ENCODE measurements around the gene GSS.
A peak's percentile ranks its signal among the peaks of the same experiment; 100 is the strongest.

GSS gene

DNA sequence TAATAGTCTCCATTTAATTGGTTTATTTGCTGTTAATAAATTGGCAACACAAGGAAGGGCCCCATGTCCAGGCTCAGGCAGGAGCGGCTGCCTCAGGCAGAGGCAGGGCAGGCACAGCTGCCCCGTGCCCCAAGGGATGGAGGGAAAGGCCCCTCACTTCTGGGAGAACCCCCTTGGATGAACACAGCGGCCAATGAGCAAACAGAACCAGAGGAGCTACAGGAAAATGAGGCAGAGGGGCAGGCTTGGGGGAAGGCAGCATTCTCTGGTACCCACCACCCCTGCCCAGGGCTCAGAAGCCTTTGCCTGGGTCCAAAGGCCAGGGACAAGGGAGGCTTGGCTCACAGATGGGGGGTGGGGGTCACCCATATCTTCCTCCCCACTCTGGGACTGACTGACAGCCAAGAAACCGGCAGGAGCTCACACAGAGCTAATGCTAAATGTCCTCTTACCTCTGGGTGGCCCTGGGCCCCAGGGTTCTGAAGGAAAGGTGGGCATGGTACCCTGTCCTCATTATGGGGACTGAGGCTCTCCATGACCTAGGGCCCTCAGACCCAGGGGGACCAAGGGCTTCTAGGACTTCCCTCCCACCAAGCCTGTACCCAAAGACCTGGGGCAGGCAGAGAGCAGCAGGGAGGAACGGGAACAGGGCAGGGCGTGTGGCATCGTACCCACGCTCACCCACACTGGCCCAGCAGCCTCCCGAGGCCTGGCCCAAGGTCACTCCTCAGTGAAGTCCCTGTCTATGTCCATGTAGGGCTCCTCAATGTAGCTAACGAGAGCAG lies 47.0 kb upstream of the GSS start:
- Histone ChIP-seq H3K27me3 (ENCODE audit: insufficient read depth, low read depth, severe bottlenecking) (no peaks in the 10 kb centered on the region), H3K36me3 (peaks cover 90% of the 10 kb centered on the region), H3K27ac (no peak overlapping the region), H3K4me3 (ENCODE audit: low read depth, low read length) (no peak overlapping the region), H3K9me3 (ENCODE audit: severe bottlenecking) (no peaks in the 10 kb centered on the region)
- TF ChIP-seq, protein P1, sequence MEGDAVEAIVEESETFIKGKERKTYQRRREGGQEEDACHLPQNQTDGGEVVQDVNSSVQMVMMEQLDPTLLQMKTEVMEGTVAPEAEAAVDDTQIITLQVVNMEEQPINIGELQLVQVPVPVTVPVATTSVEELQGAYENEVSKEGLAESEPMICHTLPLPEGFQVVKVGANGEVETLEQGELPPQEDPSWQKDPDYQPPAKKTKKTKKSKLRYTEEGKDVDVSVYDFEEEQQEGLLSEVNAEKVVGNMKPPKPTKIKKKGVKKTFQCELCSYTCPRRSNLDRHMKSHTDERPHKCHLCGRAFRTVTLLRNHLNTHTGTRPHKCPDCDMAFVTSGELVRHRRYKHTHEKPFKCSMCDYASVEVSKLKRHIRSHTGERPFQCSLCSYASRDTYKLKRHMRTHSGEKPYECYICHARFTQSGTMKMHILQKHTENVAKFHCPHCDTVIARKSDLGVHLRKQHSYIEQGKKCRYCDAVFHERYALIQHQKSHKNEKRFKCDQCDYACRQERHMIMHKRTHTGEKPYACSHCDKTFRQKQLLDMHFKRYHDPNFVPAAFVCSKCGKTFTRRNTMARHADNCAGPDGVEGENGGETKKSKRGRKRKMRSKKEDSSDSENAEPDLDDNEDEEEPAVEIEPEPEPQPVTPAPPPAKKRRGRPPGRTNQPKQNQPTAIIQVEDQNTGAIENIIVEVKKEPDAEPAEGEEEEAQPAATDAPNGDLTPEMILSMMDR (IDR thresholded peaks at IDR 0.05; ENCODE audit: low read depth, low read length): no peak
- no peak for DNase-seq

GRCh38 chr20:35001596-35002362 lies 46.2 kb upstream of the GSS start:
- no peak for DNase-seq
- H3K27ac ChIP-seq: no peak overlapping the region
- H3K27me3 ChIP-seq (ENCODE audit: insufficient read depth, low read depth, severe bottlenecking): no peaks in the 10 kb centered on the region
- no peak overlapping the region for H3K4me3 ChIP-seq (ENCODE audit: low read depth, low read length)
- no peaks in the 10 kb centered on the region for H3K9me3 ChIP-seq (ENCODE audit: severe bottlenecking)
- H3K36me3 ChIP-seq: peaks cover 83% of the 10 kb centered on the region
- TF ChIP-seq, protein P1 (IDR thresholded peaks at IDR 0.05; ENCODE audit: low read depth, low read length): peak; percentile 39; the same call in 1 of the 2 replicates

DNA sequence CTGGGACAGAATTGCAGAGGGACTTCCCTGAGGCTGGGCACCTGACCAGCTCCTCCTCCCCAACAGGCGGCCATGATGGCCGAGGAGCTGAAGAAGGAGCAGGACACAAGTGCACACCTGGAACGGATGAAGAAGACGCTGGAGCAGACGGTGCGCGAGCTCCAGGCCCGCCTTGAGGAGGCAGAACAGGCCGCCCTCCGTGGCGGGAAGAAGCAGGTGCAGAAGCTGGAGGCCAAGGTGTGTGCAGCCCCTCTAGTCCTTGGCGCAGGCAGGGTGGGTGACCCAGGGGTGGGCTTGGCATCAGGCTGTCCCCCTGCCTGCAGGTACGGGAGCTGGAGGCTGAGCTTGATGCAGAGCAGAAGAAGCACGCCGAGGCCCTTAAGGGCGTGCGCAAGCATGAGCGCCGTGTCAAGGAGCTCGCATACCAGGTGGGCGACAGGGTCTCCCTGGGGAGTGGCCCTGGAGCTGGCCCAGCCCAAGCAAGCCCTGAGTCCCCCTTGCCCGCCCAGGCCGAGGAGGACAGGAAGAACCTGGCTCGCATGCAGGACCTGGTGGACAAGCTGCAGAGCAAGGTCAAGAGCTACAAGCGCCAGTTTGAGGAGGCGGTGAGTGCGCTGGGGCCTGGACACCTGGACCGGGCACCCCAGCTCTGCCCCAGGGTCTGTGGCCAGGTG lies 45.5 kb upstream of the GSS start:
- DNase-seq: no peak
- H3K36me3 ChIP-seq: peaks cover 79% of the 10 kb centered on the region
- TF ChIP-seq, protein P1 (IDR thresholded peaks at IDR 0.05; ENCODE audit: low read depth, low read length): no peak

DNA sequence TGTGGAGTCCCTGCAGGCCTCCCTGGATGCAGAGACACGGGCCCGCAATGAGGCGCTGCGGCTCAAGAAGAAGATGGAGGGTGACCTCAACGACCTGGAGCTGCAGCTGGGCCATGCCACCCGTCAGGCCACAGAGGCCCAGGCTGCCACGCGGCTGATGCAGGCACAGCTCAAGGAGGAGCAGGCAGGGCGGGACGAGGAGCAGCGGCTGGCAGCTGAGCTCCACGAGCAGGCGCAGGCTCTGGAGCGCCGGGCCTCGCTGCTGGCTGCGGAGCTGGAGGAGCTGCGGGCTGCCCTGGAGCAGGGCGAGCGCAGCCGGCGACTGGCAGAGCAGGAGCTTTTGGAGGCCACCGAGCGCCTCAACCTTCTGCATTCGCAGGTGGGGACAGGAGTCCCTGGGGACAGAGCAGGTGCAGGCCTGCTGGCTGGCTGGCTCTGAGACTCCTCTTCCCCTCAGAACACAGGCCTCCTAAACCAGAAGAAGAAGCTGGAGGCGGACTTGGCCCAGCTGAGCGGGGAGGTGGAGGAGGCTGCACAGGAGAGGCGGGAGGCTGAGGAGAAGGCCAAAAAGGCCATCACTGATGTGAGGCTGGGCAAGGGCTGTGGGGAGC lies 44.8 kb upstream of the GSS start:
- Histone ChIP-seq H3K27me3 (ENCODE audit: insufficient read depth, low read depth, severe bottlenecking) (no peaks in the 10 kb centered on the region), H3K36me3 (peaks cover 78% of the 10 kb centered on the region), H3K27ac (no peak overlapping the region), H3K4me3 (ENCODE audit: low read depth, low read length) (no peak overlapping the region), H3K9me3 (ENCODE audit: severe bottlenecking) (no peaks in the 10 kb centered on the region)
- no peak for DNase-seq
- TF ChIP-seq, protein P1 (IDR thresholded peaks at IDR 0.05; ENCODE audit: low read depth, low read length): no peak

More for the DNA sequence above, 45.5 kb upstream of the GSS start:
- Histone ChIP-seq H3K27me3 (ENCODE audit: insufficient read depth, low read depth, severe bottlenecking) (no peaks in the 10 kb centered on the region), H3K4me3 (ENCODE audit: low read depth, low read length) (no peak overlapping the region), H3K27ac (no peak overlapping the region), H3K9me3 (ENCODE audit: severe bottlenecking) (no peaks in the 10 kb centered on the region)

DNA sequence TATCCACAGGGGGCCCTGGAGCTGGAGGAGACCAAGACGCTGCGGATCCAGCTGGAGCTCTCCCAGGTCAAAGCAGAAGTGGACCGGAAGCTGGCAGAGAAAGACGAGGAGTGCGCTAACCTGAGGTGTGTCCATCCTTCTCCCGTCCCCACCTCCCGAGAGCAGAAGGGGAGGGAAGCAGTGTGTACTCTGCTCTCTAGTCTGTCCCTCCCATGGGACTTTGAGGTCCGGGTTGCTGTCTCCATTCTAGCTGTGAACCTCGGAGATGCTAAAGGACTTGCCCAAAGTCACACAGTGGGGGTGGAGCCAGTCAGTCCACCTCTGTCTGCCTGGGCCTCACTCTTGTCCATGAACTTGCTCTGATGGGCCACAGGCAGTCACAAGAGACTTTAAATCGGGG lies 44.2 kb upstream of the GSS start:
- Histone ChIP-seq H3K27ac (no peak overlapping the region), H3K36me3 (peaks cover 75% of the 10 kb centered on the region), H3K9me3 (ENCODE audit: severe bottlenecking) (no peaks in the 10 kb centered on the region), H3K4me3 (ENCODE audit: low read depth, low read length) (no peak overlapping the region), H3K27me3 (ENCODE audit: insufficient read depth, low read depth, severe bottlenecking) (no peaks in the 10 kb centered on the region)
- TF ChIP-seq, protein P1 (IDR thresholded peaks at IDR 0.05; ENCODE audit: low read depth, low read length): no peak
- no peak for DNase-seq

Measured in WERI-Rb-1 (cell line).